ENCODE measurements around the gene PARVB. TPM values are rescaled to one million over a fixed set of nuclear protein-coding genes. Genes with fewer than 3 reads are reported as not detected.

Gene PARVB
- total and polyA plus RNA-seq, 7 experiments from 2014 or later, result 0.18 to 51.2 (median 4.2) TPM

GRCh38 chr22:44210722-44211121 is 186.6 kb downstream of the PARVB start:
- peaks cover 0 to 12% (median 7%) of the 10 kb centered on the region in 7 donors for H3K4me1 Mint-ChIP-seq
- H3K36me3 Mint-ChIP-seq, result peaks cover 17 to 35% (median 28%) of the 10 kb centered on the region in 5 donors
- POLR2A ChIA-PET, result interaction anchor here (1.2 kb wide), 1 partner anchor 9 kb away, joined by 4 read pairs; no protein-coding TSS in a partner anchor
- Histone ChIP-seq H3K27ac (ENCODE audit: low read depth, low read length) (no peak overlapping the region), H3K4me3 (ENCODE audit: low read length) (no peak overlapping the region), H3K4me1 (ENCODE audit: control insufficient read depth in 2 of 2, insufficient read depth in 2 of 2, low read length in 2 of 2) (no peaks in the 10 kb centered on the region), H3K27me3 (ENCODE audit: control insufficient read depth in 2 of 2, insufficient read depth in 2 of 2, low read length in 2 of 2) (no peaks in the 10 kb centered on the region), H3K9me3 (ENCODE audit: control insufficient read depth in 2 of 3, low read length in 3 of 3) (peaks cover 0 to 8% (median 0%) of the 10 kb centered on the region in 3 experiments), H3K36me3 (ENCODE audit: control insufficient read depth in 2 of 3, insufficient read depth in 3 of 3, low read length in 3 of 3) (peaks cover 0 to 7% (median 0%) of the 10 kb centered on the region in 3 experiments)
- intact Hi-C loops (cut with micrococcal nuclease), result no loop called here
- ATAC-seq (no peak), DNase-seq (no peak)
- H3K27me3 Mint-ChIP-seq, result no peaks in the 10 kb centered on the region
- H3K4me3 Mint-ChIP-seq, result no peak overlapping the region
- no peak overlapping the region for H3K27ac Mint-ChIP-seq
- CTCF ChIA-PET, result no interaction called here
- peaks cover 4 to 30% (median 13%) of the 10 kb centered on the region in 11 donors for H3K9me3 Mint-ChIP-seq

GRCh38 chr22:44211256-44211945 is 187.3 kb downstream of the PARVB start:
- Histone ChIP-seq H3K4me3 (ENCODE audit: low read length) (no peak overlapping the region), H3K36me3 (ENCODE audit: control insufficient read depth in 2 of 3, insufficient read depth in 3 of 3, low read length in 3 of 3) (no peaks in the 10 kb centered on the region), H3K27me3 (ENCODE audit: control insufficient read depth in 2 of 2, insufficient read depth in 2 of 2, low read length in 2 of 2) (no peaks in the 10 kb centered on the region), H3K4me1 (ENCODE audit: control insufficient read depth in 2 of 2, insufficient read depth in 2 of 2, low read length in 2 of 2) (no peaks in the 10 kb centered on the region), H3K27ac (ENCODE audit: low read depth, low read length) (no peak overlapping the region), H3K9me3 (ENCODE audit: control insufficient read depth in 2 of 3, low read length in 3 of 3) (peaks cover 0 to 8% (median 0%) of the 10 kb centered on the region in 3 experiments)
- Mint-ChIP-seq H3K9me3 (peaks cover 4 to 36% (median 15%) of the 10 kb centered on the region in 11 donors), H3K27me3 (no peaks in the 10 kb centered on the region), H3K36me3 (peaks cover 17 to 34% (median 30%) of the 10 kb centered on the region in 5 donors), H3K4me1 (peaks cover 0 to 12% (median 7%) of the 10 kb centered on the region in 7 donors), H3K4me3 (no peak overlapping the region), H3K27ac (peak overlapping the region in 3 of 9 donors; percentile 1 to 4 (median 4))
- no peak for ATAC-seq
- POLR2A ChIA-PET, result interaction anchor here (0.5 to 1.2 kb wide), 2 partner anchors 8 to 21 kb away, joined by 3 to 4 read pairs; no protein-coding TSS in a partner anchor
- CTCF ChIA-PET, result no interaction called here
- no peak for DNase-seq
- intact Hi-C loops (cut with micrococcal nuclease), result no loop called here

GRCh38 chr22:44211946-44212930 is 188.1 kb downstream of the PARVB start:
- H3K4me1 Mint-ChIP-seq, result peaks cover 0 to 12% (median 7%) of the 10 kb centered on the region in 7 donors
- Histone ChIP-seq H3K4me3 (ENCODE audit: low read length) (no peak overlapping the region), H3K36me3 (ENCODE audit: control insufficient read depth in 2 of 3, insufficient read depth in 3 of 3, low read length in 3 of 3) (no peaks in the 10 kb centered on the region), H3K9me3 (ENCODE audit: control insufficient read depth in 2 of 3, low read length in 3 of 3) (peaks cover 0 to 8% (median 0%) of the 10 kb centered on the region in 3 experiments), H3K27me3 (ENCODE audit: control insufficient read depth in 2 of 2, insufficient read depth in 2 of 2, low read length in 2 of 2) (no peaks in the 10 kb centered on the region), H3K4me1 (ENCODE audit: control insufficient read depth in 2 of 2, insufficient read depth in 2 of 2, low read length in 2 of 2) (no peaks in the 10 kb centered on the region), H3K27ac (ENCODE audit: low read depth, low read length) (no peak overlapping the region)
- ChIA-PET POLR2A (interaction anchor here (0.5 to 1.2 kb wide), 2 partner anchors 8 to 22 kb away, joined by 3 to 4 read pairs; no protein-coding TSS in a partner anchor), CTCF (no interaction called here)
- no peak overlapping the region for H3K4me3 Mint-ChIP-seq
- H3K9me3 Mint-ChIP-seq, result peaks cover 4 to 38% (median 15%) of the 10 kb centered on the region in 11 donors
- ATAC-seq (no peak), DNase-seq (peak in 1 of 9 donors; percentile 8)
- H3K27me3 Mint-ChIP-seq, result no peaks in the 10 kb centered on the region
- H3K36me3 Mint-ChIP-seq, result peaks cover 17 to 34% (median 33%) of the 10 kb centered on the region in 5 donors
- no peak overlapping the region for H3K27ac Mint-ChIP-seq
- intact Hi-C loops (cut with micrococcal nuclease), result no loop called here

GRCh38 chr22:44212936-44213335 is 188.8 kb downstream of the PARVB start:
- ATAC-seq (no peak), DNase-seq (no peak)
- intact Hi-C loops (cut with micrococcal nuclease), result no loop called here
- H3K27ac ChIP-seq (ENCODE audit: low read depth, low read length), result no peak overlapping the region
- no peak overlapping the region for H3K27ac Mint-ChIP-seq
- peaks cover 0 to 12% (median 5%) of the 10 kb centered on the region in 7 donors for H3K4me1 Mint-ChIP-seq
- no peaks in the 10 kb centered on the region for H3K27me3 Mint-ChIP-seq
- no peaks in the 10 kb centered on the region for H3K27me3 ChIP-seq (ENCODE audit: control insufficient read depth in 2 of 2, insufficient read depth in 2 of 2, low read length in 2 of 2)
- H3K9me3 ChIP-seq (ENCODE audit: control insufficient read depth in 2 of 3, low read length in 3 of 3), result peaks cover 0 to 8% (median 0%) of the 10 kb centered on the region in 3 experiments
- ChIA-PET POLR2A (no interaction called here), CTCF (no interaction called here)
- peaks cover 17 to 34% (median 33%) of the 10 kb centered on the region in 5 donors for H3K36me3 Mint-ChIP-seq
- H3K4me3 ChIP-seq (ENCODE audit: low read length), result no peak overlapping the region
- H3K36me3 ChIP-seq (ENCODE audit: control insufficient read depth in 2 of 3, insufficient read depth in 3 of 3, low read length in 3 of 3), result no peaks in the 10 kb centered on the region
- no peak overlapping the region for H3K4me3 Mint-ChIP-seq
- peaks cover 4 to 38% (median 15%) of the 10 kb centered on the region in 11 donors for H3K9me3 Mint-ChIP-seq
- no peaks in the 10 kb centered on the region for H3K4me1 ChIP-seq (ENCODE audit: control insufficient read depth in 2 of 2, insufficient read depth in 2 of 2, low read length in 2 of 2)

GRCh38 chr22:44213489-44214043 is 189.5 kb downstream of the PARVB start:
- Histone ChIP-seq H3K9me3 (ENCODE audit: control insufficient read depth in 2 of 3, low read length in 3 of 3) (peaks cover 0 to 8% (median 0%) of the 10 kb centered on the region in 3 experiments), H3K4me3 (ENCODE audit: low read length) (no peak overlapping the region), H3K27ac (ENCODE audit: low read depth, low read length) (no peak overlapping the region), H3K36me3 (ENCODE audit: control insufficient read depth in 2 of 3, insufficient read depth in 3 of 3, low read length in 3 of 3) (no peaks in the 10 kb centered on the region), H3K4me1 (ENCODE audit: control insufficient read depth in 2 of 2, insufficient read depth in 2 of 2, low read length in 2 of 2) (no peaks in the 10 kb centered on the region), H3K27me3 (ENCODE audit: control insufficient read depth in 2 of 2, insufficient read depth in 2 of 2, low read length in 2 of 2) (no peaks in the 10 kb centered on the region)
- POLR2A ChIA-PET, result no interaction called here
- no peak overlapping the region for H3K4me3 Mint-ChIP-seq
- peaks cover 14 to 34% (median 27%) of the 10 kb centered on the region in 5 donors for H3K36me3 Mint-ChIP-seq
- ATAC-seq (no peak), DNase-seq (no peak)
- peaks cover 4 to 35% (median 15%) of the 10 kb centered on the region in 11 donors for H3K9me3 Mint-ChIP-seq
- no peak overlapping the region for H3K27ac Mint-ChIP-seq
- H3K27me3 Mint-ChIP-seq, result no peaks in the 10 kb centered on the region
- peaks cover 0 to 12% (median 0%) of the 10 kb centered on the region in 7 donors for H3K4me1 Mint-ChIP-seq
- CTCF ChIA-PET, result no interaction called here
- intact Hi-C loops (cut with micrococcal nuclease), result no loop called here

GRCh38 chr22:44214187-44214586 is 190.1 kb downstream of the PARVB start:
- Mint-ChIP-seq H3K27me3 (no peaks in the 10 kb centered on the region), H3K9me3 (peaks cover 3 to 29% (median 11%) of the 10 kb centered on the region in 11 donors), H3K36me3 (peaks cover 10 to 29% (median 22%) of the 10 kb centered on the region in 5 donors), H3K4me1 (peaks cover 0 to 12% (median 0%) of the 10 kb centered on the region in 7 donors), H3K27ac (no peak overlapping the region), H3K4me3 (no peak overlapping the region)
- POLR2A ChIA-PET, result no interaction called here
- no peak overlapping the region for H3K4me3 ChIP-seq (ENCODE audit: low read length)
- no peak for ATAC-seq
- H3K27me3 ChIP-seq (ENCODE audit: control insufficient read depth in 2 of 2, insufficient read depth in 2 of 2, low read length in 2 of 2), result no peaks in the 10 kb centered on the region
- H3K27ac ChIP-seq (ENCODE audit: low read depth, low read length), result no peak overlapping the region
- no peaks in the 10 kb centered on the region for H3K36me3 ChIP-seq (ENCODE audit: control insufficient read depth in 2 of 3, insufficient read depth in 3 of 3, low read length in 3 of 3)
- intact Hi-C loops (cut with micrococcal nuclease), result no loop called here
- peaks cover 0 to 8% (median 0%) of the 10 kb centered on the region in 3 experiments for H3K9me3 ChIP-seq (ENCODE audit: control insufficient read depth in 2 of 3, low read length in 3 of 3)
- peak in 1 of 9 donors; percentile 6 for DNase-seq
- CTCF ChIA-PET, result no interaction called here
- no peaks in the 10 kb centered on the region for H3K4me1 ChIP-seq (ENCODE audit: control insufficient read depth in 2 of 2, insufficient read depth in 2 of 2, low read length in 2 of 2)

Measured in naive thymus-derived CD4-positive, alpha-beta T cell (primary cell).